Panc1 (cell line): ENCODE measurements around the gene RAD21L1. TPM values are rescaled to one million over a fixed set of nuclear protein-coding genes. Genes with fewer than 3 reads are reported as not detected.

ENCODE experiments used
- ATAC-seq: fragments of 200-7000 bp; cut with Tn5 transposase; 2 replicates; pipeline ENCODE4 v1.9.1; 2020; ENCODE audit warnings: mild to moderate bottlenecking, moderate library complexity
- BruUV-seq: library from RNA; stranded (reverse); fragments of 400-500 nt; replicated peaks from 2 replicates; lab custom pipeline; 2021; lab: Mats Ljungman, UMichigan
- CTCF ChIA-PET: fragments of 300-600 bp; sonication (Branson Sonifier 250); formaldehyde crosslinking; loops from one replicate; lab custom pipeline; 2022; ENCODE audit warnings: antibody characterized with exemption; lab: Charles Lee
- POLR2A ChIA-PET: fragments of 300-600 bp; sonication (Branson Sonifier 250); formaldehyde crosslinking; loops from one replicate; lab custom pipeline; 2022; ENCODE audit warnings: antibody characterized with exemption; lab: Charles Lee
- DNase-seq: peaks from one replicate; pipeline ENCODE4 v3.0.0-alpha.2; 2010; ENCODE audit warnings: low read depth, low spot score
- H3K27ac ChIP-seq: 2 replicates; pipeline ENCODE4 v1.5.1; 2011; ENCODE audit warnings: mild to moderate bottlenecking, low read length, inconsistent platforms
- H3K27me3 ChIP-seq: fragments of 200-500 bp; sonication (Bioruptor generic); 2 replicates; pipeline ENCODE4 v1.6.0; 2014; ENCODE audit warnings: low read length, inconsistent platforms; ENCODE audit not compliant: control insufficient read depth, insufficient read depth
- H3K36me3 ChIP-seq: fragments of 200-500 bp; sonication (Bioruptor generic); 2 replicates; pipeline ENCODE4 v1.5.1; 2014; ENCODE audit warnings: inconsistent platforms, mild to moderate bottlenecking, low read length, moderate library complexity; ENCODE audit not compliant: control insufficient read depth, insufficient read depth
- H3K4me1 ChIP-seq: 2 replicates; pipeline ENCODE4 v1.5.1; 2011; ENCODE audit warnings: inconsistent platforms, mild to moderate bottlenecking, low read length, moderate library complexity; ENCODE audit not compliant: control insufficient read depth, insufficient read depth
- H3K4me3 ChIP-seq, 2 experiments: 2 replicates each; pipeline ENCODE4 v1.5.1; 2011 to 2012; ENCODE audit warnings: low read depth in 2 of 2, low read length in 2 of 2, mild to moderate bottlenecking in 2 of 2, inconsistent platforms in 1 of 2, moderate library complexity in 1 of 2
- H3K9me3 ChIP-seq: fragments of 200-500 bp; sonication (Bioruptor generic); 2 replicates; pipeline ENCODE4 v1.5.1; 2014; ENCODE audit warnings: low read depth, mild to moderate bottlenecking, inconsistent platforms, low read length, moderate library complexity; ENCODE audit not compliant: control insufficient read depth, insufficient read depth
- POLR2AphosphoS5 ChIP-seq: IDR thresholded peaks from 2 replicates; pipeline ENCODE4 v1.6.1; 2012; ENCODE audit warnings: mild to moderate bottlenecking, low read depth, low read length, moderate library complexity
- SIN3A ChIP-seq: IDR thresholded peaks from 2 replicates; pipeline ENCODE4 v1.6.1; 2012; ENCODE audit warnings: low read depth, mild to moderate bottlenecking, low read length, moderate library complexity, borderline replicate concordance; ENCODE audit not compliant: insufficient read depth
- TCF7L2 ChIP-seq: IDR thresholded peaks from 2 replicates; pipeline ENCODE4 v1.6.1; 2011; ENCODE audit warnings: mild to moderate bottlenecking, low read depth, low read length, inconsistent platforms
- in situ Hi-C: cut with HindIII; loops from 2 replicates; pipeline ENCODE4 v1.10.0; 2016; ENCODE audit warnings: low sequenced_read_pairs, low pct_unique_long_range_greater_than_20kb
- intact Hi-C: fragments of 100-400 bp; cut with micrococcal nuclease; formaldehyde crosslinking; loops from one replicate; pipeline ENCODE4 v1.10.0; 2022; ENCODE audit not compliant: unreplicated experiment
- total RNA-seq: library from RNA; stranded (reverse); gene quantifications from one replicate; pipeline ENCODE4 v1.2.1, GENCODE V29; 2021; ENCODE audit not compliant: unreplicated experiment
- TF ChIP-seq, protein P1 (sequence below): fragments of 450-650 bp; IDR thresholded peaks from 2 replicates; pipeline ENCODE4 v1.5.1; 2017; ENCODE audit warnings: mild to moderate bottlenecking
- TF ChIP-seq, protein P2 (sequence below), 2 experiments: IDR thresholded peaks; 2 replicates each; pipeline ENCODE4 v1.6.1; 2011 to 2012; ENCODE audit warnings: low read depth in 2 of 2, control low read depth in 1 of 2, low read length in 1 of 2, mild to moderate bottlenecking in 1 of 2, moderate library complexity in 1 of 2; ENCODE audit not compliant: insufficient read depth in 1 of 2

Gene RAD21L1
- total RNA-seq, 1 experiment from 2014 or later, result 1.0 TPM

- Histone ChIP-seq H3K27me3 (no peaks in the 10 kb centered on the region), H3K4me3 (no peak overlapping the region), H3K36me3 (no peaks in the 10 kb centered on the region), H3K27ac (no peak overlapping the region), H3K9me3 (no peaks in the 10 kb centered on the region), H3K4me1 (peaks cover 3% of the 10 kb centered on the region)
- intact Hi-C loops, result no loop called here
- ATAC-seq, result no peak
- DNase-seq, result no peak
- TF ChIP-seq, protein P1, sequence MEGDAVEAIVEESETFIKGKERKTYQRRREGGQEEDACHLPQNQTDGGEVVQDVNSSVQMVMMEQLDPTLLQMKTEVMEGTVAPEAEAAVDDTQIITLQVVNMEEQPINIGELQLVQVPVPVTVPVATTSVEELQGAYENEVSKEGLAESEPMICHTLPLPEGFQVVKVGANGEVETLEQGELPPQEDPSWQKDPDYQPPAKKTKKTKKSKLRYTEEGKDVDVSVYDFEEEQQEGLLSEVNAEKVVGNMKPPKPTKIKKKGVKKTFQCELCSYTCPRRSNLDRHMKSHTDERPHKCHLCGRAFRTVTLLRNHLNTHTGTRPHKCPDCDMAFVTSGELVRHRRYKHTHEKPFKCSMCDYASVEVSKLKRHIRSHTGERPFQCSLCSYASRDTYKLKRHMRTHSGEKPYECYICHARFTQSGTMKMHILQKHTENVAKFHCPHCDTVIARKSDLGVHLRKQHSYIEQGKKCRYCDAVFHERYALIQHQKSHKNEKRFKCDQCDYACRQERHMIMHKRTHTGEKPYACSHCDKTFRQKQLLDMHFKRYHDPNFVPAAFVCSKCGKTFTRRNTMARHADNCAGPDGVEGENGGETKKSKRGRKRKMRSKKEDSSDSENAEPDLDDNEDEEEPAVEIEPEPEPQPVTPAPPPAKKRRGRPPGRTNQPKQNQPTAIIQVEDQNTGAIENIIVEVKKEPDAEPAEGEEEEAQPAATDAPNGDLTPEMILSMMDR, result no peak
- POLR2A ChIA-PET, result interaction anchor here (1.0 kb wide), 1 partner anchor 27 kb away, joined by 3 read pairs; no protein-coding TSS in a partner anchor
- BruUV-seq, result no TSS peak
- CTCF ChIA-PET, result interaction anchor here (0.6 kb wide), 1 partner anchor 54 kb away, joined by 3 read pairs; no protein-coding TSS in a partner anchor
- in situ Hi-C loops, result no loop called here
Observed at GRCh38 chr20:1298166-1298565, 72.3 kb downstream of the RAD21L1 start.

GRCh38 chr20:1298888-1299511 is 73.2 kb downstream of the RAD21L1 start:
- H3K4me1 ChIP-seq, result peaks cover 3% of the 10 kb centered on the region

More at GRCh38 chr20:1298888-1299511, 73.2 kb downstream of the RAD21L1 start:
- no peak for DNase-seq
- CTCF ChIA-PET, result interaction anchor here (0.7 kb wide), 1 partner anchor 187 kb away, joined by 6 read pairs; no protein-coding TSS in a partner anchor
- no peak for ATAC-seq
- BruUV-seq, result no TSS peak
- Histone ChIP-seq H3K27me3 (no peaks in the 10 kb centered on the region), H3K4me3 (no peak overlapping the region), H3K36me3 (no peaks in the 10 kb centered on the region), H3K27ac (no peak overlapping the region), H3K9me3 (no peaks in the 10 kb centered on the region)
- TF ChIP-seq TCF7L2, result no peak
- no peak for TF ChIP-seq POLR2AphosphoS5
- TF ChIP-seq, protein P2, sequence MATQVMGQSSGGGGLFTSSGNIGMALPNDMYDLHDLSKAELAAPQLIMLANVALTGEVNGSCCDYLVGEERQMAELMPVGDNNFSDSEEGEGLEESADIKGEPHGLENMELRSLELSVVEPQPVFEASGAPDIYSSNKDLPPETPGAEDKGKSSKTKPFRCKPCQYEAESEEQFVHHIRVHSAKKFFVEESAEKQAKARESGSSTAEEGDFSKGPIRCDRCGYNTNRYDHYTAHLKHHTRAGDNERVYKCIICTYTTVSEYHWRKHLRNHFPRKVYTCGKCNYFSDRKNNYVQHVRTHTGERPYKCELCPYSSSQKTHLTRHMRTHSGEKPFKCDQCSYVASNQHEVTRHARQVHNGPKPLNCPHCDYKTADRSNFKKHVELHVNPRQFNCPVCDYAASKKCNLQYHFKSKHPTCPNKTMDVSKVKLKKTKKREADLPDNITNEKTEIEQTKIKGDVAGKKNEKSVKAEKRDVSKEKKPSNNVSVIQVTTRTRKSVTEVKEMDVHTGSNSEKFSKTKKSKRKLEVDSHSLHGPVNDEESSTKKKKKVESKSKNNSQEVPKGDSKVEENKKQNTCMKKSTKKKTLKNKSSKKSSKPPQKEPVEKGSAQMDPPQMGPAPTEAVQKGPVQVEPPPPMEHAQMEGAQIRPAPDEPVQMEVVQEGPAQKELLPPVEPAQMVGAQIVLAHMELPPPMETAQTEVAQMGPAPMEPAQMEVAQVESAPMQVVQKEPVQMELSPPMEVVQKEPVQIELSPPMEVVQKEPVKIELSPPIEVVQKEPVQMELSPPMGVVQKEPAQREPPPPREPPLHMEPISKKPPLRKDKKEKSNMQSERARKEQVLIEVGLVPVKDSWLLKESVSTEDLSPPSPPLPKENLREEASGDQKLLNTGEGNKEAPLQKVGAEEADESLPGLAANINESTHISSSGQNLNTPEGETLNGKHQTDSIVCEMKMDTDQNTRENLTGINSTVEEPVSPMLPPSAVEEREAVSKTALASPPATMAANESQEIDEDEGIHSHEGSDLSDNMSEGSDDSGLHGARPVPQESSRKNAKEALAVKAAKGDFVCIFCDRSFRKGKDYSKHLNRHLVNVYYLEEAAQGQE (IDR thresholded peaks at IDR 0.05; ENCODE audit: insufficient read depth in 1 of 2, low read depth in 2 of 2, low read length in 1 of 2), result no peak
- TF ChIP-seq, protein P1, result no peak
- no peak for TF ChIP-seq SIN3A
- in situ Hi-C loops, result no loop called here
- intact Hi-C loops, result no loop called here
- POLR2A ChIA-PET, result no interaction called here
